Sigmoid colon (tissue), 4 donors: Measurements from ENCODE around the gene CSNK1D.

ENCODE experiments used
- POLR2A ChIP-seq, 2 donors: fragments of 450-650 bp; IDR thresholded peaks; one replicate each; pipeline ENCODE4 v1.6.1; 2016; ENCODE audit warnings: antibody characterized with exemption in 2 of 2, mild to moderate bottlenecking in 2 of 2, moderate library complexity in 2 of 2
- POLR2AphosphoS5 ChIP-seq, 4 donors: sonication (generic); formaldehyde crosslinking; IDR thresholded peaks; one replicate each; pipeline ENCODE4 v1.6.1; 2017; ENCODE audit warnings: antibody characterized with exemption in 4 of 4
- TF ChIP-seq, protein P1 (sequence below), 4 experiments: fragments of 450-650 bp in 3 of 4; fragments of 200-600 bp in 1 of 4; IDR thresholded peaks; one replicate each; pipeline ENCODE4 v1.5.1; 2016 to 2019; ENCODE audit warnings: antibody characterized with exemption in 4 of 4, mild to moderate bottlenecking in 3 of 4, moderate library complexity in 2 of 4

GRCh38 chr17:82300707-82301270 is 27.3 kb upstream of the CSNK1D start:
- TF ChIP-seq, protein P1, sequence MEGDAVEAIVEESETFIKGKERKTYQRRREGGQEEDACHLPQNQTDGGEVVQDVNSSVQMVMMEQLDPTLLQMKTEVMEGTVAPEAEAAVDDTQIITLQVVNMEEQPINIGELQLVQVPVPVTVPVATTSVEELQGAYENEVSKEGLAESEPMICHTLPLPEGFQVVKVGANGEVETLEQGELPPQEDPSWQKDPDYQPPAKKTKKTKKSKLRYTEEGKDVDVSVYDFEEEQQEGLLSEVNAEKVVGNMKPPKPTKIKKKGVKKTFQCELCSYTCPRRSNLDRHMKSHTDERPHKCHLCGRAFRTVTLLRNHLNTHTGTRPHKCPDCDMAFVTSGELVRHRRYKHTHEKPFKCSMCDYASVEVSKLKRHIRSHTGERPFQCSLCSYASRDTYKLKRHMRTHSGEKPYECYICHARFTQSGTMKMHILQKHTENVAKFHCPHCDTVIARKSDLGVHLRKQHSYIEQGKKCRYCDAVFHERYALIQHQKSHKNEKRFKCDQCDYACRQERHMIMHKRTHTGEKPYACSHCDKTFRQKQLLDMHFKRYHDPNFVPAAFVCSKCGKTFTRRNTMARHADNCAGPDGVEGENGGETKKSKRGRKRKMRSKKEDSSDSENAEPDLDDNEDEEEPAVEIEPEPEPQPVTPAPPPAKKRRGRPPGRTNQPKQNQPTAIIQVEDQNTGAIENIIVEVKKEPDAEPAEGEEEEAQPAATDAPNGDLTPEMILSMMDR (IDR thresholded peaks at IDR 0.05), result peak in 3 of 4 experiments; percentile 74 to 80 (median 74)
- TF ChIP-seq POLR2A (IDR thresholded peaks at IDR 0.05) (no peak), POLR2AphosphoS5 (IDR thresholded peaks at IDR 0.05) (peak in 2 of 4 donors; percentile 12 to 22)
